K562 (cell line): ENCODE data around the gene FN3K. TPM values are rescaled to one million over a fixed set of nuclear protein-coding genes. Genes with fewer than 3 reads are reported as not detected.
A peak's percentile ranks its signal among the peaks of the same experiment; 100 is the strongest.

Experiments
- ASH1L ChIP-seq: fragments of 450-650 bp; IDR thresholded peaks from 2 replicates; pipeline ENCODE4 v1.6.1; 2018; ENCODE audit warnings: borderline replicate concordance, mild to moderate bottlenecking, low read depth; ENCODE audit not compliant: partially characterized antibody
- ATF6 ChIP-seq: sonication (generic); formaldehyde crosslinking; IDR thresholded peaks from 2 replicates; pipeline ENCODE4 v1.4.0; 2020; ENCODE audit warnings: mild to moderate bottlenecking, missing genetic modification reagents
- HDAC2 ChIP-seq: fragments of 450-650 bp; IDR thresholded peaks from 2 replicates; pipeline ENCODE4 v1.6.1; 2016; ENCODE audit warnings: mild to moderate bottlenecking
- MAX ChIP-seq: sonication (generic); formaldehyde crosslinking; IDR thresholded peaks from 2 replicates; pipeline ENCODE4 v1.9.0; 2022; ENCODE audit warnings: mild to moderate bottlenecking, missing genetic modification reagents
- MGA ChIP-seq: fragments of 450-650 bp; IDR thresholded peaks from 2 replicates; pipeline ENCODE4 v1.6.1; 2016; ENCODE audit warnings: mild to moderate bottlenecking, moderate library complexity
- MNT ChIP-seq, 2 experiments: fragments of 450-650 bp; conservative IDR thresholded peaks; 2 replicates each; pipeline ENCODE4 v1.6.1; 2017; ENCODE audit warnings: mild to moderate bottlenecking in 2 of 2, moderate library complexity in 2 of 2
- RBBP5 ChIP-seq: fragments of 200-600 bp; sonication (generic); IDR thresholded peaks from 2 replicates; pipeline ENCODE4 v1.6.1; 2012; ENCODE audit warnings: borderline replicate concordance, mild to moderate bottlenecking, low read length, control low read depth, inconsistent platforms; ENCODE audit not compliant: insufficient read depth, poor library complexity, severe bottlenecking
- SAFB ChIP-seq: fragments of 200-400 bp; formaldehyde crosslinking; IDR thresholded peaks from 2 replicates; pipeline ENCODE4 v1.6.1; 2017; ENCODE audit warnings: low read depth, low read length, borderline replicate concordance
- SMC3 ChIP-seq: conservative IDR thresholded peaks from 2 replicates; pipeline ENCODE4 v1.6.1; 2011; ENCODE audit warnings: low read depth, low read length, improper control_type of control experiment; ENCODE audit not compliant: insufficient read depth
- SUPT5H ChIP-seq: fragments of 450-650 bp; IDR thresholded peaks from 2 replicates; pipeline ENCODE4 v1.6.1; 2016
- polyA plus RNA-seq, 8 experiments: library from polyadenylated mRNA; depleted of rRNA in 4 of 8; stranded (reverse) in 5 of 8; unstranded in 3 of 8; fragments of >200 nt; fragmentation: Nextera tagmentation in 2 of 8; fragmentation: Illumina TruSeq in 1 of 8; extraction: Ambion mirVana in 2 of 8; extraction: Trizol in 1 of 8; gene quantifications; 2 replicates each; pipeline versions ENCODE4 v1.2.1 to v1.2.3, GENCODE V29; 2011 to 2014; ENCODE audit warnings: inconsistent platforms in 1 of 8, missing spikeins in 1 of 8
- total RNA-seq, 7 experiments: library from RNA; depleted of rRNA in 6 of 7; stranded (reverse); fragments of >200 nt in 6 of 7; fragmentation: Illumina TruSeq in 2 of 7; extraction: Trizol in 2 of 7; gene quantifications; 2 replicates each; pipeline versions ENCODE4 v1.2.1 to v1.2.3, GENCODE V29; 2011 to 2021; ENCODE audit warnings: low replicate concordance in 1 of 7

The FN3K gene
- total and polyA plus RNA-seq, 9 of the 15 experiments (the other 6 are each of a cell fraction or from before 2014, with no cell fraction given) = 0.08 to 22.7 (median 3.8) TPM

GRCh38 chr17:82716203-82717010 lies 19.0 kb upstream of the FN3K start, which contains the start of gene FN3KRP (continued):
- TF ChIP-seq ASH1L (no peak), HDAC2 (no peak), MGA (0 out of 2 replicates have a peak, but pooled peaks have one; percentile 66), SUPT5H (peak; percentile 83), SAFB (no peak), ATF6 (CRISPR knock-in tag) (no peak), RBBP5 (peak; percentile 84), SMC3 (no peak), MAX (CRISPR knock-in tag) (peak; percentile 1; the same call in 1 of the 2 replicates), MNT (conservative IDR thresholded peaks at IDR 0.05) (peak; percentile 85 to 89)
